ENCODE measurements around the gene CACFD1. TPM values are rescaled to one million over a fixed set of nuclear protein-coding genes. Genes with fewer than 3 reads are reported as not detected.

CACFD1 gene
- 10.7 and 11.0 TPM in 2 replicates for total RNA-seq

GRCh38 chr9:133459476-133460404 lies at the start of gene CACFD1:
CACFD1 (plus strand) TSS chr9:133459978; CDS start chr9:133460067, 89 bp downstream.

GRCh38 chr9:133417541-133418461 lies 42.0 kb upstream of the CACFD1 start, which contains the start of gene REXO4:
REXO4 (minus strand) TSS chr9:133418010; CDS start chr9:133417844, 166 bp downstream.

GRCh38 chr9:133421615-133422542 lies 37.9 kb upstream of the CACFD1 start, which contains the start of gene ADAMTS13:
ADAMTS13 (plus strand) TSS chr9:133422367; CDS start chr9:133422444, 77 bp downstream.

GRCh38 chr9:133478851-133479711 lies 19.3 kb downstream of the CACFD1 start, which contains the start of gene SLC2A6:
SLC2A6 (minus strand) TSS chr9:133479099; CDS start chr9:133479059, 40 bp downstream.

Other genes starting within 250 kb of the CACFD1 start
- 0.43 TPM in 2 replicates for gene ABO, start 184.8 kb upstream of the CACFD1 start, total RNA-seq
- 8.0 and 10.5 TPM in 2 replicates for gene SURF6, start 123.8 kb upstream of the CACFD1 start, total RNA-seq
- gene MED22, start 111.8 kb upstream of the CACFD1 start, total RNA-seq = 12.1 and 12.5 TPM in 2 replicates
- 2,195 and 2,415 TPM in 2 replicates for gene RPL7A, start 111.8 kb upstream of the CACFD1 start, total RNA-seq
- gene SURF1, start 103.5 kb upstream of the CACFD1 start, total RNA-seq = 21.3 and 31.9 TPM in 2 replicates
- 10.1 and 12.5 TPM in 2 replicates for gene SURF2, start 103.4 kb upstream of the CACFD1 start, total RNA-seq
- 283 and 354 TPM in 2 replicates for gene SURF4, start 83.9 kb upstream of the CACFD1 start, total RNA-seq
- 0.69 and 0.98 TPM in 2 replicates for gene STKLD1, start 83.6 kb upstream of the CACFD1 start, total RNA-seq
- 13.1 and 19.5 TPM in 2 replicates for gene REXO4, start 42.0 kb upstream of the CACFD1 start, total RNA-seq
- gene ADAMTS13, start 37.6 kb upstream of the CACFD1 start, total RNA-seq = 0.52 and 0.65 TPM in 2 replicates
- 8.2 and 13.2 TPM in 2 replicates for gene SLC2A6, start 19.1 kb downstream of the CACFD1 start, total RNA-seq
- gene MYMK, start 65.0 kb downstream of the CACFD1 start, total RNA-seq = not detected in 2 replicates
- 0.09 and 0.11 TPM in 2 replicates for gene ADAMTSL2, start 74.7 kb downstream of the CACFD1 start, total RNA-seq
- gene FAM163B, start 149.4 kb downstream of the CACFD1 start, total RNA-seq = not detected in 2 replicates
- gene DBH, start 176.4 kb downstream of the CACFD1 start, total RNA-seq = not detected in 2 replicates